WERI-Rb-1 (cell line): Measurements from ENCODE around the gene SAMD8.
"Not testable (repeated sequence)": the region's sequence is repeated elsewhere in the genome, so short reads cannot be mapped to it uniquely, and the experiment has no call there.

Source experiments
- DNase-seq: peaks from one replicate; pipeline ENCODE4 v3.0.0-alpha.2; 2020
- H3K27ac ChIP-seq: fragments of 250-450 bp; sonication (Bioruptor Pico); 2 replicates; pipeline ENCODE4 v1.5.1; 2020; ENCODE audit warnings: mild to moderate bottlenecking, moderate library complexity
- H3K27me3 ChIP-seq: fragments of 250-450 bp; sonication (Bioruptor Pico); 2 replicates; pipeline ENCODE4 v1.5.1; 2021; ENCODE audit warnings: mild to moderate bottlenecking, low read depth, moderate library complexity; ENCODE audit not compliant: insufficient read depth, severe bottlenecking
- H3K36me3 ChIP-seq: fragments of 250-450 bp; sonication (Bioruptor Pico); 2 replicates; pipeline ENCODE4 v1.5.1; 2020; ENCODE audit warnings: mild to moderate bottlenecking, moderate library complexity
- H3K4me3 ChIP-seq: 2 replicates; pipeline ENCODE4 v1.5.1; 2011; ENCODE audit warnings: low read depth, mild to moderate bottlenecking, control low read depth, low read length
- H3K9me3 ChIP-seq: fragments of 250-450 bp; sonication (Bioruptor Pico); 2 replicates; pipeline ENCODE4 v1.5.1; 2021; ENCODE audit warnings: mild to moderate bottlenecking, moderate library complexity; ENCODE audit not compliant: severe bottlenecking
- CTCF ChIP-seq: IDR thresholded peaks from 2 replicates; pipeline ENCODE4 v1.5.1; 2011; ENCODE audit warnings: low read depth, mild to moderate bottlenecking, control low read depth, inconsistent platforms, low read length

The SAMD8 gene

GRCh38 chr10:75220274-75220673, 108.8 kb downstream of the SAMD8 start:
- TF ChIP-seq CTCF = no peak
- H3K9me3 ChIP-seq = no peaks in the 10 kb centered on the region
- H3K27me3 ChIP-seq = no peaks in the 10 kb centered on the region
- H3K27ac ChIP-seq = no peak overlapping the region
- peaks cover 99% of the 10 kb centered on the region for H3K36me3 ChIP-seq
- DNase-seq = no peak
- H3K4me3 ChIP-seq = no peak overlapping the region

GRCh38 chr10:75221492-75221891, 110.0 kb downstream of the SAMD8 start:
- not testable (repeated sequence) for H3K9me3 ChIP-seq, H3K27ac ChIP-seq, H3K4me3 ChIP-seq, H3K27me3 ChIP-seq, DNase-seq
- peaks cover 96% of the 10 kb centered on the region for H3K36me3 ChIP-seq

GRCh38 chr10:75223507-75223906, 112.1 kb downstream of the SAMD8 start:
- Histone ChIP-seq H3K36me3 (peaks cover 95% of the 10 kb centered on the region), H3K4me3 (no peak overlapping the region), H3K27ac (no peak overlapping the region), H3K9me3 (no peaks in the 10 kb centered on the region), H3K27me3 (no peaks in the 10 kb centered on the region)
- TF ChIP-seq CTCF = no peak
- DNase-seq = no peak

GRCh38 chr10:75226095-75226494, 114.6 kb downstream of the SAMD8 start:
- TF ChIP-seq CTCF = no peak
- Histone ChIP-seq H3K4me3 (no peak overlapping the region), H3K9me3 (no peaks in the 10 kb centered on the region), H3K36me3 (peaks cover 96% of the 10 kb centered on the region), H3K27ac (no peak overlapping the region), H3K27me3 (no peaks in the 10 kb centered on the region)
- DNase-seq = no peak

GRCh38 chr10:75226656-75227055, 115.2 kb downstream of the SAMD8 start:
- DNase-seq = no peak
- no peaks in the 10 kb centered on the region for H3K27me3 ChIP-seq
- H3K4me3 ChIP-seq = no peak overlapping the region
- no peak overlapping the region for H3K27ac ChIP-seq
- H3K9me3 ChIP-seq = no peaks in the 10 kb centered on the region
- no peak for TF ChIP-seq CTCF
- H3K36me3 ChIP-seq = peaks cover 96% of the 10 kb centered on the region

- TF ChIP-seq CTCF = no peak
- Histone ChIP-seq H3K9me3 (no peaks in the 10 kb centered on the region), H3K27ac (no peak overlapping the region), H3K36me3 (peaks cover 89% of the 10 kb centered on the region), H3K27me3 (no peaks in the 10 kb centered on the region), H3K4me3 (no peak overlapping the region)
- no peak for DNase-seq
Measured at GRCh38 chr10:75228278-75228677, 116.8 kb downstream of the SAMD8 start.
